DOHH2 (cell line): ENCODE data around the gene PAF1.

ENCODE experiments used
- H3F3A ChIP-seq: fragments of 200-600 bp; sonication (generic), shearing (Covaris generic); 2 replicates; pipeline ENCODE4 v1.6.0; 2016; ENCODE audit warnings: antibody characterized with exemption, mild to moderate bottlenecking; ENCODE audit not compliant: control insufficient read depth, insufficient read depth
- H3K27ac ChIP-seq: fragments of 200-600 bp; sonication (generic); 2 replicates; pipeline ENCODE4 v1.5.1; 2014; ENCODE audit warnings: low read depth, mild to moderate bottlenecking, low read length, moderate library complexity
- H3K27me3 ChIP-seq: fragments of 200-600 bp; sonication (generic); 2 replicates; pipeline ENCODE4 v1.6.1; 2014; ENCODE audit warnings: mild to moderate bottlenecking, low read length, mixed read lengths; ENCODE audit not compliant: control insufficient read depth
- H3K36me3 ChIP-seq: fragments of 200-600 bp; sonication (generic); 2 replicates; pipeline ENCODE4 v1.6.1; 2014; ENCODE audit warnings: mild to moderate bottlenecking, low read length, moderate library complexity, mixed read lengths; ENCODE audit not compliant: control insufficient read depth
- H3K4me1 ChIP-seq: fragments of 200-600 bp; sonication (generic); 2 replicates; pipeline ENCODE4 v1.6.1; 2014; ENCODE audit warnings: mild to moderate bottlenecking, low read length, mixed read lengths; ENCODE audit not compliant: control insufficient read depth
- H3K4me2 ChIP-seq: fragments of 200-600 bp; sonication (generic); 2 replicates; pipeline ENCODE4 v1.6.0; 2014; ENCODE audit warnings: mild to moderate bottlenecking, low read length, moderate library complexity
- H3K4me3 ChIP-seq: fragments of 200-600 bp; sonication (generic); 2 replicates; pipeline ENCODE4 v1.5.1; 2014; ENCODE audit warnings: mild to moderate bottlenecking, low read length, mixed read lengths
- H3K79me2 ChIP-seq: fragments of 200-600 bp; sonication (generic); 2 replicates; pipeline ENCODE4 v1.6.1; 2014; ENCODE audit warnings: mild to moderate bottlenecking, low read length, mixed read lengths; ENCODE audit not compliant: control insufficient read depth
- H3K9me2 ChIP-seq: fragments of 200-600 bp; sonication (generic); replicated peaks from 2 replicates; pipeline ENCODE4 v1.6.1; 2014; ENCODE audit warnings: mild to moderate bottlenecking, low read length, mixed read lengths; ENCODE audit not compliant: control insufficient read depth
- H3K9me3 ChIP-seq: fragments of 200-600 bp; sonication (generic); 2 replicates; pipeline ENCODE4 v1.6.1; 2014; ENCODE audit warnings: antibody characterized with exemption, low read length, mixed read lengths; ENCODE audit not compliant: control insufficient read depth, insufficient read depth
- H4K20me1 ChIP-seq: fragments of 200-600 bp; sonication (generic); 2 replicates; pipeline ENCODE4 v1.6.0; 2014; ENCODE audit warnings: low read depth, mild to moderate bottlenecking, antibody characterized with exemption, low read length, moderate library complexity; ENCODE audit not compliant: control insufficient read depth, insufficient read depth
- EZH2phosphoT487 ChIP-seq: fragments of 200-600 bp; sonication (generic); IDR thresholded peaks from 2 replicates; pipeline ENCODE4 v1.6.1; 2017; ENCODE audit warnings: borderline replicate concordance, mild to moderate bottlenecking, antibody characterized with exemption, low read length, moderate library complexity, mixed read lengths
- TF ChIP-seq, protein P1 (sequence below): fragments of 200-600 bp; sonication (generic); IDR thresholded peaks from one replicate; pipeline ENCODE4 v1.5.1; 2014; ENCODE audit warnings: antibody characterized with exemption, mild to moderate bottlenecking, low read depth, low read length; ENCODE audit not compliant: poor library complexity, severe bottlenecking

The PAF1 gene

GRCh38 chr19:39345956-39346355 lies 45.0 kb downstream of the PAF1 start:
- H3K4me1 ChIP-seq, result peaks cover 11% of the 10 kb centered on the region
- no peaks in the 10 kb centered on the region for H3F3A ChIP-seq
- H3K27me3 ChIP-seq, result no peaks in the 10 kb centered on the region
- H3K27ac ChIP-seq, result no peak overlapping the region
- no peaks in the 10 kb centered on the region for H3K9me2 ChIP-seq
- H3K4me2 ChIP-seq, result no peak overlapping the region
- H3K79me2 ChIP-seq, result peaks cover 61% of the 10 kb centered on the region
- peaks cover 27% of the 10 kb centered on the region; the same call in 1 of the 2 replicates for H4K20me1 ChIP-seq
- TF ChIP-seq EZH2phosphoT487, result no peak
- TF ChIP-seq, protein P1, sequence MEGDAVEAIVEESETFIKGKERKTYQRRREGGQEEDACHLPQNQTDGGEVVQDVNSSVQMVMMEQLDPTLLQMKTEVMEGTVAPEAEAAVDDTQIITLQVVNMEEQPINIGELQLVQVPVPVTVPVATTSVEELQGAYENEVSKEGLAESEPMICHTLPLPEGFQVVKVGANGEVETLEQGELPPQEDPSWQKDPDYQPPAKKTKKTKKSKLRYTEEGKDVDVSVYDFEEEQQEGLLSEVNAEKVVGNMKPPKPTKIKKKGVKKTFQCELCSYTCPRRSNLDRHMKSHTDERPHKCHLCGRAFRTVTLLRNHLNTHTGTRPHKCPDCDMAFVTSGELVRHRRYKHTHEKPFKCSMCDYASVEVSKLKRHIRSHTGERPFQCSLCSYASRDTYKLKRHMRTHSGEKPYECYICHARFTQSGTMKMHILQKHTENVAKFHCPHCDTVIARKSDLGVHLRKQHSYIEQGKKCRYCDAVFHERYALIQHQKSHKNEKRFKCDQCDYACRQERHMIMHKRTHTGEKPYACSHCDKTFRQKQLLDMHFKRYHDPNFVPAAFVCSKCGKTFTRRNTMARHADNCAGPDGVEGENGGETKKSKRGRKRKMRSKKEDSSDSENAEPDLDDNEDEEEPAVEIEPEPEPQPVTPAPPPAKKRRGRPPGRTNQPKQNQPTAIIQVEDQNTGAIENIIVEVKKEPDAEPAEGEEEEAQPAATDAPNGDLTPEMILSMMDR, result peak; percentile 33
- no peak overlapping the region for H3K4me3 ChIP-seq
- no peaks in the 10 kb centered on the region for H3K9me3 ChIP-seq
- H3K36me3 ChIP-seq, result peaks cover 28% of the 10 kb centered on the region

GRCh38 chr19:39342647-39343305 lies 48.1 kb downstream of the PAF1 start:
- peaks cover 23% of the 10 kb centered on the region for H3K4me1 ChIP-seq
- peaks cover 4% of the 10 kb centered on the region for H3F3A ChIP-seq
- H3K79me2 ChIP-seq, result peaks cover 62% of the 10 kb centered on the region
- TF ChIP-seq, protein P1, result no peak
- no peak for TF ChIP-seq EZH2phosphoT487
- H3K4me2 ChIP-seq, result peak overlapping the region; percentile 94
- H3K4me3 ChIP-seq, result peak overlapping the region; percentile 89
- no peaks in the 10 kb centered on the region for H3K27me3 ChIP-seq
- H4K20me1 ChIP-seq, result peaks cover 27% of the 10 kb centered on the region; the same call in 1 of the 2 replicates
- H3K27ac ChIP-seq, result no peak overlapping the region
- H3K9me2 ChIP-seq, result no peaks in the 10 kb centered on the region
- no peaks in the 10 kb centered on the region for H3K9me3 ChIP-seq
- H3K36me3 ChIP-seq, result peaks cover 11% of the 10 kb centered on the region

DNA sequence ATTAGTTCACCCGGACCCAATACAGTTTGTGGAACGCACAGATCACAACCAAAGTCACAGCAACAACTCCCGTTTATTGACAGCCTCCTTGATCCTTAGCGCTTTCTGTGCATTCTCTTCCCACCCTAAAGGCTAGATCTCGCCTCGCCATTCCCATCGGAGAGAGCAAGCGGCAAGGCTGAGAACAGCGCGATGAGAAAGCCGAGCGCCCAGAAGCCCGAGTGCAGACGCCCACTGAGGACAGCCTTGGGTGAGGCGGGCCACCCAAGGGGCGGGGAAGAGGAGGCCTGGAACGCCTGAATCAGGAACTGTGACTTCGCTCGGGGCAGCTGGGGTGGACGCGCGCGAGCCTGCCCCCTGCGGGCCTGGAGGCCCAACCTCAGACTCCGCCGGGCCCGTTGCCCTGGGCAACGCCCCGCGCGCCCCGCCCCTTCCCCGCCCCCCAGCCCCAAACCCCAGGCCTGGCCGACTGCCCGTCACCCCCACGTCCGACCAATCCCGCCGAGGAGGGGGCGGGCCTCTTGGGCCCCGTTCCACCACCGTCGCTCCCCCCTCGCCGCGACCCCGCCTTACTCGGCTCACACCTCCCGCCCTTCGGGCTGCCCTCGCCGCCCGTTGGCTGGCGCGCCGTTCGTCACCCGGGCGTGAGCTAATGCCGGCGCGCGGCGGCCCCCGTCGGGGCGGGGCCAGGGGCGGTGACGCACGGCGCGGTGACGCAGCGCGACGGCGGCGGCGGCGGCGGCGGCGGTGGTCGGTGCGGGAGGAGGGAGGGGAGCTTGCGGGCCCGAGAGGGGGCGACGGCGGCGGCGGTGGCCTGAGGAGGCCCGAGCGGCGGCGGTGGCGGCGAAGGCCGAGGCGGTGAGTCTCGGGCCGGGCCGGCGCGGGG lies 48.9 kb downstream of the PAF1 start, which contains the start of gene SAMD4B:
Gene SAMD4B (plus strand): TSS at position 703 of the 886 bp plus-strand sequence. CDS start 14,473 bp downstream, outside the sequence.
- peaks cover 31% of the 10 kb centered on the region for H3K4me1 ChIP-seq
- peak within 1 kb of the TSS; percentile 39 for H3K27ac ChIP-seq

More for the DNA sequence above, 48.9 kb downstream of the PAF1 start, which contains the start of gene SAMD4B:
- peaks cover 56% of the 10 kb centered on the region for H3K79me2 ChIP-seq
- peaks cover 24% of the 10 kb centered on the region; the same call in 1 of the 2 replicates for H4K20me1 ChIP-seq
- peak within 1 kb of the TSS; percentile 94 for H3K4me2 ChIP-seq
- no peak for TF ChIP-seq EZH2phosphoT487
- TF ChIP-seq, protein P1, result peak; percentile 50
- no peaks in the 10 kb centered on the region for H3K27me3 ChIP-seq
- no peaks in the 10 kb centered on the region for H3K9me3 ChIP-seq
- H3K9me2 ChIP-seq, result no peaks in the 10 kb centered on the region
- peaks cover 7% of the 10 kb centered on the region for H3K36me3 ChIP-seq
- H3F3A ChIP-seq, result peaks cover 11% of the 10 kb centered on the region
- H3K4me3 ChIP-seq, result peak within 1 kb of the TSS; percentile 89
